ENCODE measurements around the gene LIAS. TPM values are rescaled to one million over a fixed set of nuclear protein-coding genes. Genes with fewer than 3 reads are reported as not detected.

Gene LIAS
- total and polyA plus RNA-seq, 2 experiments from 2014 or later, result 5.6 to 5.7 TPM

DNA sequence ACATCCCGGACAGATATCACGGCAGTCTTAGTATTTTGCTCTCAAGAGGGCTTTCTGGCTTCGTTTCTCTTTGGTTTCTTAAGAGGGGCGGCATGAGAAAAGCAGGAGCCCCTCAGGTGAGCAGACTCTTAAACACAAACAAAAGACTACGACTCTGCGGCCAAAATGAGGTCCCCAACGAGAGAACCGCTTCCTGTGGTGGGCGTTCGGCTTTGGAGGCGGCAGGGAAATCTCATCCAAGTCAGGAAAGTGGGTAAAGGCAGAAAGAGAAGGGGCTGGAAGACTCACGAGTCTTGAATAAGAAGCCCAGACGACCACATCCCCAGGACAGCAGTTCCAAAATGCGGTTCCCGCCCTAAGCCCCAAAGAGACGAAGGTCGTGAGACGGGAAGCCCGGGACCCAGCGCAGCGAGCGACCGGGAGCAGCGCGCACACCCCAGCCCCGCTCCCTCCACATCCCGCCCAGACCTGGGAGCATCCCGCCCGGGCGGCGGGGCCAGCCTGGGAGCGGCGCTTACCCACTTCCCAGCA is 68.0 kb downstream of the LIAS start:
- in situ Hi-C loops (cut with MboI), result no loop called here
- peak overlapping the region; percentile 98 for H3K27ac ChIP-seq
- H3K4me1 ChIP-seq (ENCODE audit: insufficient read depth), result peaks cover 41% of the 10 kb centered on the region
- H3K9ac ChIP-seq, result peak overlapping the region; percentile 96
- no peak for DNase-seq
- 1% methylated on average over 31 to 33 of the region's 33 CpGs for WGBS, 2 experiments (ENCODE audit: low coverage in 1 of 2, low lambda C conversion rate in 2 of 2, missing lambda C conversion rate in 2 of 2)
- peak overlapping the region; percentile 100 for H3K4me2 ChIP-seq (ENCODE audit: unreplicated experiment)
- H3K36me3 ChIP-seq (ENCODE audit: low read depth), result peaks cover 11% of the 10 kb centered on the region; the same call in 1 of the 2 replicates
- H3F3A ChIP-seq (ENCODE audit: insufficient read depth), result peaks cover 31% of the 10 kb centered on the region
- peaks cover 81% of the 10 kb centered on the region for H3K79me2 ChIP-seq (ENCODE audit: insufficient read depth)
- no peaks in the 10 kb centered on the region for H3K27me3 ChIP-seq (replicated peaks; ENCODE audit: insufficient read depth)
- no peak for TF ChIP-seq EZH2 (IDR thresholded peaks at IDR 0.05; ENCODE audit: insufficient read depth, poor library complexity, severe bottlenecking)
- H4K20me1 ChIP-seq (ENCODE audit: insufficient read depth), result no peaks in the 10 kb centered on the region
- peak overlapping the region; percentile 35 for H2AFZ ChIP-seq
- H3K4me3 ChIP-seq, result peak overlapping the region; percentile 99
- H3K9me3 ChIP-seq (ENCODE audit: low read depth), result no peaks in the 10 kb centered on the region
- no peaks in the 10 kb centered on the region for H3K9me2 ChIP-seq (ENCODE audit: insufficient read depth)

DNA sequence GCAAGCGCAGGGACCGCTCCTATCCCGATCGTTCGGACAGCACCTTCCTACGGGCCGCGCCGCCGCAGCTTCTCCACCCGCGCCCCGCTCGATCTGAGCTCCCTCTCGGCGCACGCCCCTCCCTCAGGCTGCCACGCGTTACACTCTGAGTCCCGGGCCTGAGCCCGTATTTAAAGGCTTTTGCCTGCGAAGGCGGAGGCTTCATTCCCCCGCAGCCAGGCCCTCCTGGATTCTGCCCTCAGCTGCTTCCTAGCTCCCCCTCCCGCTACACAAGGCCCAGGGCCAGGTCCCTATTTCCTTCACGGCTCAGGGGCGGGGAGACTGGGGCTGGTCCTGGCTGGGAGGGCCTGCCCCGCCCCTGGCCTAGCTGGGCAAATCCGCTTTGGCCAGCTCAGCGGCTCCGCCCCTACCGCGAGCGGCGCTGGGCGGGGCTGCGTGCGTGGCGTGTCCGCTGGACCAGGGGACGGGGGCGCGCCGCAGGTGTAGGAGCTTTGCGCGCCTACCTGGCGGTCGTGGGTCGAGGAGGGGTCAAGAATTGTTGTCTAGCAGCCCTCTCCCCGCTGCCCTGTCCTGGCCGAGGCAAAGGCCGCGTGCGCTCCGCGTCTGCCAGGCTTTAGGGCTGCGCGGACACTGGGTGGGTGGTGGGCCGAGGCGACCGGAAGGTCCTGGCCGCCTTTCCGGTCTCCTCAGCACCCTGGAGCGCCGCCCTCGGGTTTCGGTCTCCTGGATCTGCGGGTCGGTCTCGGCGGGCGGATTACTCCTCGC is 68.6 kb downstream of the LIAS start, which contains the start of gene UGDH:
UGDH (minus strand) TSS at position 144 of the 765 bp plus-strand sequence. CDS start 5,927 bp downstream, outside the sequence.
- Histone ChIP-seq H3K79me2 (ENCODE audit: insufficient read depth) (peaks cover 75% of the 10 kb centered on the region), H3K4me1 (ENCODE audit: insufficient read depth) (peaks cover 34% of the 10 kb centered on the region), H3K27me3 (replicated peaks; ENCODE audit: insufficient read depth) (no peaks in the 10 kb centered on the region), H4K20me1 (ENCODE audit: insufficient read depth) (no peaks in the 10 kb centered on the region), H3K36me3 (ENCODE audit: low read depth) (peaks cover 11% of the 10 kb centered on the region; the same call in 1 of the 2 replicates), H3F3A (ENCODE audit: insufficient read depth) (peaks cover 25% of the 10 kb centered on the region; the same call in 1 of the 2 replicates), H3K27ac (peak within 1 kb of the TSS; percentile 98), H2AFZ (peak within 1 kb of the TSS; percentile 78), H3K4me3 (peak within 1 kb of the TSS; percentile 99), H3K9me2 (ENCODE audit: insufficient read depth) (no peaks in the 10 kb centered on the region), H3K4me2 (ENCODE audit: unreplicated experiment) (peak within 1 kb of the TSS; percentile 100), H3K9ac (peak within 1 kb of the TSS; percentile 96), H3K9me3 (ENCODE audit: low read depth) (no peaks in the 10 kb centered on the region)
- TF ChIP-seq EZH2 (IDR thresholded peaks at IDR 0.05; ENCODE audit: insufficient read depth, poor library complexity, severe bottlenecking) (no peak), EZH2phosphoT487 (IDR thresholded peaks at IDR 0.05; ENCODE audit: insufficient read depth, low read depth) (no peak)
- in situ Hi-C loops (cut with MboI), result no loop called here
- DNase-seq, result peak; percentile 100
- WGBS, 2 experiments (ENCODE audit: low coverage in 1 of 2, low lambda C conversion rate in 2 of 2, missing lambda C conversion rate in 2 of 2), result 1% methylated on average over 48 to 64 of the region's 73 CpGs

DNA sequence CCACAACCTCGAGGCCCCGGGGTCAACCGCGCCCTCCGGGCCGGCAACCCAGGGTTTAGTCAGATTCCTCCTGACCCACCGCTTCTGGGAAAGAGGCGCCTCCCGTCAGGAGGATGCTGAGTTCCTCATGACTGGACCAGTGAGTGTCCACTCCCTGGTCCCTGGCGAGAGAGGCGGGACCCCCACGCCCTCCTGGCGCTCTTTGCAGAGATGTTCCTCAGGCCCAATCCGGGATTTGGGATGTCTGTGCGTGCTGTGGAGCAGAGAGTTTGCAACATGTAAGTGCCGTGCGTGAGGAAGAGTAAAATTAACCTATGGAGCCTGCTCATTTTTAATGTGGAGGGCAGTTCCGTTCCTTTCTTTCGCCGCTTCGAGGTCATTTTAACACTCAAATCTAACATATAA is 69.2 kb downstream of the LIAS start:
- Histone ChIP-seq H3K36me3 (ENCODE audit: low read depth) (peaks cover 11% of the 10 kb centered on the region; the same call in 1 of the 2 replicates), H3K79me2 (ENCODE audit: insufficient read depth) (peaks cover 69% of the 10 kb centered on the region), H3K27me3 (replicated peaks; ENCODE audit: insufficient read depth) (no peaks in the 10 kb centered on the region), H3F3A (ENCODE audit: insufficient read depth) (peaks cover 19% of the 10 kb centered on the region; the same call in 1 of the 2 replicates), H3K4me2 (ENCODE audit: unreplicated experiment) (peak overlapping the region; percentile 91), H3K4me1 (ENCODE audit: insufficient read depth) (peaks cover 28% of the 10 kb centered on the region), H3K4me3 (peak overlapping the region; percentile 99), H3K9ac (peak overlapping the region; percentile 96), H3K9me2 (ENCODE audit: insufficient read depth) (no peaks in the 10 kb centered on the region), H3K27ac (peak overlapping the region; percentile 98), H2AFZ (peak overlapping the region; percentile 78), H4K20me1 (ENCODE audit: insufficient read depth) (no peaks in the 10 kb centered on the region), H3K9me3 (ENCODE audit: low read depth) (no peaks in the 10 kb centered on the region)
- TF ChIP-seq EZH2 (IDR thresholded peaks at IDR 0.05; ENCODE audit: insufficient read depth, poor library complexity, severe bottlenecking) (no peak), EZH2phosphoT487 (IDR thresholded peaks at IDR 0.05; ENCODE audit: insufficient read depth, low read depth) (no peak)
- in situ Hi-C loops (cut with MboI), result no loop called here
- DNase-seq, result peak; percentile 96
- 0 to 2% methylated on average over 20 to 21 of the region's 21 CpGs for WGBS, 2 experiments (ENCODE audit: low coverage in 1 of 2, low lambda C conversion rate in 2 of 2, missing lambda C conversion rate in 2 of 2)

Small RNA genes within 50 kb of the gene (microRNA-seq; reads per million reads assigned to microRNA genes)
- not detected for gene MIR5591 (ENCODE audit: borderline number of aligned reads)

Small RNA genes within 50 kb of the gene (small RNA-seq; reads per million reads assigned to genes)
- not detected for gene MIR5591 (ENCODE audit: low read depth, low replicate concordance)
- gene RF00019 (ENCODE audit: low read depth, low replicate concordance), result not detected

Other genes with a start within 250 kb of the LIAS start
- 35.3 and 46.3 TPM in 2 replicates for gene RFC1, start 92.7 kb upstream of the LIAS start, total RNA-seq (2014; rRNA removed; shearing (Covaris generic))
- 35.3 and 39.5 TPM in 2 replicates for gene RFC1, start 92.7 kb upstream of the LIAS start, polyA plus RNA-seq (2016; fragmentation: Nextera tagmentation; extraction: Ambion mirVana)
- not detected in 2 replicates for gene KLB, start 52.1 kb upstream of the LIAS start, total RNA-seq (2014; rRNA removed; shearing (Covaris generic))
- gene KLB, start 52.1 kb upstream of the LIAS start, polyA plus RNA-seq (2016; fragmentation: Nextera tagmentation; extraction: Ambion mirVana), result not detected in 2 replicates
- gene RPL9, start 134 bp upstream of the LIAS start, total RNA-seq (2014; rRNA removed; shearing (Covaris generic)), result 3,138 and 3,826 TPM in 2 replicates
- gene RPL9, start 134 bp upstream of the LIAS start, polyA plus RNA-seq (2016; fragmentation: Nextera tagmentation; extraction: Ambion mirVana), result 588 and 627 TPM in 2 replicates
- gene UGDH, start 68.4 kb downstream of the LIAS start, total RNA-seq (2014; rRNA removed; shearing (Covaris generic)), result 197 and 263 TPM in 2 replicates
- 140 and 154 TPM in 2 replicates for gene UGDH, start 68.4 kb downstream of the LIAS start, polyA plus RNA-seq (2016; fragmentation: Nextera tagmentation; extraction: Ambion mirVana)
- 54.5 and 67.5 TPM in 2 replicates for gene SMIM14, start 179.8 kb downstream of the LIAS start, total RNA-seq (2014; rRNA removed; shearing (Covaris generic))
- 147 and 157 TPM in 2 replicates for gene SMIM14, start 179.8 kb downstream of the LIAS start, polyA plus RNA-seq (2016; fragmentation: Nextera tagmentation; extraction: Ambion mirVana)
- 22.3 and 26.7 TPM in 2 replicates for gene UBE2K, start 239.1 kb downstream of the LIAS start, total RNA-seq (2014; rRNA removed; shearing (Covaris generic))
- gene UBE2K, start 239.1 kb downstream of the LIAS start, polyA plus RNA-seq (2016; fragmentation: Nextera tagmentation; extraction: Ambion mirVana), result 127 and 133 TPM in 2 replicates

All from GM23248 (cell line).